HCT116 (cell line): ENCODE data around the gene WDR93. TPM values are rescaled to one million over a fixed set of nuclear protein-coding genes. Genes with fewer than 3 reads are reported as not detected.

Experiments
- ATAC-seq: fragments of 200-7000 bp; cut with Tn5 transposase; 2 replicates; pipeline ENCODE4 v1.9.1; 2020; ENCODE audit warnings: mild to moderate bottlenecking, moderate library complexity
- BruUV-seq: library from RNA; stranded (reverse); fragments of 400-500 nt; replicated peaks from 2 replicates; lab custom pipeline; 2021; lab: Mats Ljungman, UMichigan
- CTCF ChIA-PET: fragments of 300-600 bp; sonication (Branson Sonifier 250); formaldehyde crosslinking; loops from one replicate; lab custom pipeline; 2021; ENCODE audit warnings: antibody characterized with exemption; lab: Charles Lee
- POLR2A ChIA-PET: fragments of 300-600, 350-600 bp; sonication (Branson Sonifier 250); formaldehyde crosslinking; loops from one replicate; lab custom pipeline; 2021; ENCODE audit warnings: antibody characterized with exemption; lab: Charles Lee
- RAD21 ChIA-PET, 2 experiments: fragments of 300-600 bp; sonication (Branson Sonifier 250); formaldehyde crosslinking; loops; one replicate each; lab custom pipeline; 2023; ENCODE audit warnings: low total read pairs in 2 of 2; ENCODE audit not compliant: uncharacterized antibody in 2 of 2, unreplicated experiment in 2 of 2, low non-redundant PET in 1 of 2; lab: Charles Lee
- DNase-seq: peaks from one replicate; pipeline ENCODE4 v3.0.0-alpha.2; 2010; ENCODE audit warnings: low read depth, low spot score
- H2AFZ ChIP-seq: fragments of 200-600 bp; shearing (Covaris generic), sonication (generic); 2 replicates; pipeline ENCODE4 v1.6.1; 2017; ENCODE audit warnings: low read depth, mixed run types, mixed read lengths, antibody characterized with exemption, low read length; ENCODE audit not compliant: poor library complexity, severe bottlenecking
- H3K27ac ChIP-seq: 2 replicates; pipeline ENCODE4 v1.5.1; 2012; ENCODE audit warnings: low read depth, low read length
- H3K27me3 ChIP-seq: fragments of 200-600 bp; sonication (generic); 2 replicates; pipeline ENCODE4 v1.6.1; 2016; ENCODE audit warnings: mixed run types, low read length, mixed read lengths; ENCODE audit not compliant: insufficient read depth
- H3K36me3 ChIP-seq, 2 experiments: fragments of 200-500 bp in 1 of 2; fragments of 200-600 bp in 1 of 2; sonication (Bioruptor generic) in 1 of 2; sonication (generic) in 1 of 2; 2 replicates each; pipeline versions ENCODE4 v1.5.1 to v1.6.1; 2014 to 2016; ENCODE audit warnings: low read length in 2 of 2, inconsistent platforms in 1 of 2, mixed read lengths in 1 of 2, mixed run types in 1 of 2; ENCODE audit not compliant: insufficient read depth in 2 of 2, control insufficient read depth in 1 of 2
- H3K4me1 ChIP-seq, 2 experiments: fragments of 200-600 bp in 1 of 2; sonication (generic) in 1 of 2; 2 replicates each; pipeline versions ENCODE4 v1.5.1 to v1.6.1; 2012 to 2017; ENCODE audit warnings: low read length in 2 of 2, inconsistent platforms in 1 of 2, mild to moderate bottlenecking in 1 of 2, mixed read lengths in 1 of 2, mixed run types in 1 of 2, moderate library complexity in 1 of 2; ENCODE audit not compliant: insufficient read depth in 2 of 2, control insufficient read depth in 1 of 2
- H3K4me2 ChIP-seq: fragments of 200-600 bp; sonication (generic); 2 replicates; pipeline ENCODE4 v1.6.1; 2017; ENCODE audit warnings: mixed run types, low read length, mixed read lengths
- H3K4me3 ChIP-seq, 2 experiments: fragments of 200-600 bp in 1 of 2; sonication (generic) in 1 of 2; replicated peaks in 1 of 2; 2 replicates each; pipeline ENCODE4 v1.5.1; 2011 to 2016; ENCODE audit warnings: low read length in 2 of 2, control low read depth in 1 of 2, low read depth in 1 of 2, mild to moderate bottlenecking in 1 of 2, mixed read lengths in 1 of 2, mixed run types in 1 of 2
- H3K79me2 ChIP-seq: fragments of 200-600 bp; sonication (generic); 2 replicates; pipeline ENCODE4 v1.6.1; 2017; ENCODE audit warnings: mild to moderate bottlenecking, mixed run types, low read length, moderate library complexity, mixed read lengths; ENCODE audit not compliant: insufficient read depth
- H3K9ac ChIP-seq: fragments of 200-600 bp; sonication (generic); 2 replicates; pipeline ENCODE4 v1.6.1; 2016; ENCODE audit warnings: low read length, mixed read lengths
- H3K9me2 ChIP-seq: fragments of 200-600 bp; sonication (generic), shearing (Covaris generic); 2 replicates; pipeline ENCODE4 v1.6.1; 2017; ENCODE audit warnings: mixed run types, mild to moderate bottlenecking, moderate library complexity; ENCODE audit not compliant: insufficient read depth
- H3K9me3 ChIP-seq, 2 experiments: fragments of 200-500 bp in 1 of 2; fragments of 200-600 bp in 1 of 2; sonication (Bioruptor generic) in 1 of 2; sonication (generic) in 1 of 2; 2 replicates each; pipeline ENCODE4 v1.6.1; 2014 to 2017; ENCODE audit warnings: low read length in 2 of 2, mixed read lengths in 2 of 2, inconsistent platforms in 1 of 2, low read depth in 1 of 2, mild to moderate bottlenecking in 1 of 2, mixed run types in 1 of 2, moderate library complexity in 1 of 2; ENCODE audit not compliant: control insufficient read depth in 1 of 2, insufficient read depth in 1 of 2
- H4K20me1 ChIP-seq: fragments of 200-600 bp; sonication (generic), shearing (Covaris generic); 2 replicates; pipeline ENCODE4 v1.6.1; 2017; ENCODE audit warnings: mixed run types, mild to moderate bottlenecking, moderate library complexity; ENCODE audit not compliant: insufficient read depth
- EGR1 ChIP-seq: IDR thresholded peaks from 2 replicates; pipeline ENCODE4 v1.6.1; 2012; ENCODE audit warnings: low read depth
- ELF1 ChIP-seq: IDR thresholded peaks from 2 replicates; pipeline ENCODE4 v1.6.1; 2012; ENCODE audit warnings: low read depth, borderline replicate concordance
- EZH2phosphoT487 ChIP-seq: fragments of 200-600 bp; IDR thresholded peaks from 2 replicates; pipeline ENCODE4 v1.6.1; 2018; ENCODE audit warnings: antibody characterized with exemption, borderline replicate concordance
- JUND ChIP-seq: IDR thresholded peaks from 2 replicates; pipeline ENCODE4 v1.6.1; 2012
- POLR2A ChIP-seq: IDR thresholded peaks from 2 replicates; pipeline ENCODE4 v1.7.0; 2011; ENCODE audit warnings: borderline replicate concordance; ENCODE audit not compliant: insufficient read depth, insufficient read length; ENCODE audit errors: extremely low read depth
- POLR2AphosphoS5 ChIP-seq: IDR thresholded peaks from 2 replicates; pipeline ENCODE4 v1.6.1; 2011; ENCODE audit warnings: mild to moderate bottlenecking, low read depth, low read length, moderate library complexity
- RAD21 ChIP-seq: IDR thresholded peaks from 2 replicates; pipeline ENCODE4 v1.6.1; 2012; ENCODE audit warnings: low read depth, mild to moderate bottlenecking
- REST ChIP-seq: IDR thresholded peaks from 2 replicates; pipeline ENCODE4 v1.6.1; 2012; ENCODE audit warnings: low read depth
- YY1 ChIP-seq: IDR thresholded peaks from 2 replicates; pipeline ENCODE4 v1.6.1; 2011; ENCODE audit warnings: low read length, low read depth, moderate library complexity, mild to moderate bottlenecking; ENCODE audit not compliant: insufficient replicate concordance; ENCODE audit errors: extremely low read depth
- ZNF274 ChIP-seq: fragments of 200-500 bp; sonication (Bioruptor generic); IDR thresholded peaks from 2 replicates; pipeline ENCODE4 v1.6.1; 2014; ENCODE audit warnings: mild to moderate bottlenecking, low read depth, low read length, inconsistent platforms
- intact Hi-C: fragments of 100-400 bp; cut with micrococcal nuclease; formaldehyde crosslinking; loops from 2 replicates; pipeline ENCODE4 v1.10.0; 2022
- total RNA-seq: library from RNA; stranded (reverse); gene quantifications from one replicate; pipeline ENCODE4 v1.2.1, GENCODE V29; 2021; ENCODE audit not compliant: unreplicated experiment
- TF ChIP-seq, protein P1 (sequence below): IDR thresholded peaks from 2 replicates; pipeline ENCODE4 v1.6.1; 2011; ENCODE audit warnings: mild to moderate bottlenecking, low read length, moderate library complexity; ENCODE audit not compliant: insufficient replicate concordance; ENCODE audit errors: extremely low read depth
- TF ChIP-seq, protein P2 (sequence below), 3 experiments: fragments of 200-600 bp in 1 of 3; sonication (generic) in 1 of 3; IDR thresholded peaks in 2 of 3; conservative IDR thresholded peaks in 1 of 3; 2 replicates each; pipeline ENCODE4 v1.5.1; 2012 to 2017; ENCODE audit warnings: low read depth in 2 of 3, low read length in 2 of 3, antibody characterized with exemption in 1 of 3, borderline replicate concordance in 1 of 3, control low read depth in 1 of 3, mild to moderate bottlenecking in 1 of 3, mixed read lengths in 1 of 3, mixed run types in 1 of 3, moderate library complexity in 1 of 3; ENCODE audit not compliant: insufficient read depth in 1 of 3

The WDR93 gene
- total RNA-seq, 1 experiment from 2014 or later = 0.42 TPM

DNA sequence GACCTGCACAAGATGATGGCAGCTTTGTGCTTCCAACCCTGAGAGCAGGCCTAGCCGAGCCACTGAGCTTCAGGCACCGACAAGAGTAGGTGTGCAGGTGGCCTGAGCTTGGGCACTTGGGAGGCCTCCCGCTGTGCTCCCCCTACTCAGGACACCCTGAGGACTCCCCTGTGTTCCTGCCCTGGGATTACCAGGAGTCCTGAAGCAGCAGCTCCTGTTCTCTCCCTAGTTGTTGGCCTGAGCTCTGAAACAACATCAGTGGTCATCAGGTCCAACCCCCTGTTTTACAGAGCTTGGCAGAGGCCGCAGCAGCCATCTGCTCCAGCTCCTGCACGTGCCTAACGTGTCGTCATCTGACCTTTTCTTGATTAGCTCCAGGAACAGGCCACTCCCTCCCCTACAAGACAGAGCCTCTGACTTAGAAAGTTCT, 77.5 kb downstream of the WDR93 start (continued):
- TF ChIP-seq, protein P1, sequence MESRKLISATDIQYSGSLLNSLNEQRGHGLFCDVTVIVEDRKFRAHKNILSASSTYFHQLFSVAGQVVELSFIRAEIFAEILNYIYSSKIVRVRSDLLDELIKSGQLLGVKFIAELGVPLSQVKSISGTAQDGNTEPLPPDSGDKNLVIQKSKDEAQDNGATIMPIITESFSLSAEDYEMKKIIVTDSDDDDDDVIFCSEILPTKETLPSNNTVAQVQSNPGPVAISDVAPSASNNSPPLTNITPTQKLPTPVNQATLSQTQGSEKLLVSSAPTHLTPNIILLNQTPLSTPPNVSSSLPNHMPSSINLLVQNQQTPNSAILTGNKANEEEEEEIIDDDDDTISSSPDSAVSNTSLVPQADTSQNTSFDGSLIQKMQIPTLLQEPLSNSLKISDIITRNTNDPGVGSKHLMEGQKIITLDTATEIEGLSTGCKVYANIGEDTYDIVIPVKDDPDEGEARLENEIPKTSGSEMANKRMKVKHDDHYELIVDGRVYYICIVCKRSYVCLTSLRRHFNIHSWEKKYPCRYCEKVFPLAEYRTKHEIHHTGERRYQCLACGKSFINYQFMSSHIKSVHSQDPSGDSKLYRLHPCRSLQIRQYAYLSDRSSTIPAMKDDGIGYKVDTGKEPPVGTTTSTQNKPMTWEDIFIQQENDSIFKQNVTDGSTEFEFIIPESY = no peak

GRCh38 chr15:89769366-89769765, 78.8 kb downstream of the WDR93 start:
- no peak overlapping the region for H2AFZ ChIP-seq
- TF ChIP-seq ELF1 (no peak), ZNF274 (no peak), EZH2phosphoT487 (no peak), POLR2A (no peak), RAD21 (no peak), REST (no peak), EGR1 (no peak), JUND (no peak), POLR2AphosphoS5 (no peak), YY1 (no peak)
- TF ChIP-seq, protein P1 = no peak
- TF ChIP-seq, protein P2, sequence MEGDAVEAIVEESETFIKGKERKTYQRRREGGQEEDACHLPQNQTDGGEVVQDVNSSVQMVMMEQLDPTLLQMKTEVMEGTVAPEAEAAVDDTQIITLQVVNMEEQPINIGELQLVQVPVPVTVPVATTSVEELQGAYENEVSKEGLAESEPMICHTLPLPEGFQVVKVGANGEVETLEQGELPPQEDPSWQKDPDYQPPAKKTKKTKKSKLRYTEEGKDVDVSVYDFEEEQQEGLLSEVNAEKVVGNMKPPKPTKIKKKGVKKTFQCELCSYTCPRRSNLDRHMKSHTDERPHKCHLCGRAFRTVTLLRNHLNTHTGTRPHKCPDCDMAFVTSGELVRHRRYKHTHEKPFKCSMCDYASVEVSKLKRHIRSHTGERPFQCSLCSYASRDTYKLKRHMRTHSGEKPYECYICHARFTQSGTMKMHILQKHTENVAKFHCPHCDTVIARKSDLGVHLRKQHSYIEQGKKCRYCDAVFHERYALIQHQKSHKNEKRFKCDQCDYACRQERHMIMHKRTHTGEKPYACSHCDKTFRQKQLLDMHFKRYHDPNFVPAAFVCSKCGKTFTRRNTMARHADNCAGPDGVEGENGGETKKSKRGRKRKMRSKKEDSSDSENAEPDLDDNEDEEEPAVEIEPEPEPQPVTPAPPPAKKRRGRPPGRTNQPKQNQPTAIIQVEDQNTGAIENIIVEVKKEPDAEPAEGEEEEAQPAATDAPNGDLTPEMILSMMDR (IDR thresholded peaks at IDR 0.05 in 2 of 3, conservative IDR thresholded peaks at IDR 0.05 in 1 of 3; ENCODE audit: borderline replicate concordance in 1 of 3, insufficient read depth in 1 of 3, low read depth in 2 of 3, low read length in 2 of 3) = no peak
- TF ChIP-seq, all 23 proteins: peak for 0
- ChIA-PET RAD21 (no interaction called here), POLR2A (no interaction called here), CTCF (interaction anchor here (1.5 kb wide), 1 partner anchor 8 kb away, joined by 5 read pairs; no protein-coding TSS in a partner anchor)
- peaks cover 0 to 18% of the 10 kb centered on the region in 2 experiments; a peak in 2 of 4 replicates for H3K4me1 ChIP-seq
- H3K9me3 ChIP-seq = no peaks in the 10 kb centered on the region
- DNase-seq = no peak
- H3K9me2 ChIP-seq = no peaks in the 10 kb centered on the region
- H3K4me3 ChIP-seq = no peak overlapping the region
- no peak overlapping the region for H3K4me2 ChIP-seq
- no peaks in the 10 kb centered on the region for H4K20me1 ChIP-seq
- no peak overlapping the region for H3K27ac ChIP-seq
- no peak for ATAC-seq
- no peaks in the 10 kb centered on the region for H3K36me3 ChIP-seq
- H3K9ac ChIP-seq = no peak overlapping the region
- no TSS peak for BruUV-seq
- no peaks in the 10 kb centered on the region for H3K27me3 ChIP-seq
- no peaks in the 10 kb centered on the region for H3K79me2 ChIP-seq
- intact Hi-C loops = no loop called here
